Stimulated activated CD8-positive, alpha-beta memory T cell treated with anti-CD3 and anti-CD28 coated beads, Interleukin-4, amount 100 ng/mL, for 1 hour (primary cell): Measurements from ENCODE around the gene SRGAP2B.
"Not testable (repeated sequence)": the region's sequence is repeated elsewhere in the genome, so short reads cannot be mapped to it uniquely, and the experiment has no call there.

Experiments
- DNase-seq, 2 donors: peaks; one replicate each; pipeline ENCODE4 v3.0.0-alpha.2; 2020; ENCODE audit warnings: low read depth in 2 of 2, low spot score in 1 of 2

Gene SRGAP2B

GRCh38 chr1:145095284-145096057, at the start of gene SRGAP2B, which contains the start of gene FAM72D:
SRGAP2B (minus strand) TSS chr1:145095328; CDS start chr1:145092901, 2,427 bp downstream.
FAM72D (plus strand) TSS chr1:145095974; CDS start chr1:145096848, 874 bp downstream.
- not testable (repeated sequence) for DNase-seq

- not testable (repeated sequence) for DNase-seq
Observed at GRCh38 chr1:145144264-145144913, 49.3 kb upstream of the SRGAP2B start.

- DNase-seq, result not testable (repeated sequence)
Observed at GRCh38 chr1:145140549-145140948, 45.4 kb upstream of the SRGAP2B start.

GRCh38 chr1:145134476-145134875, 39.3 kb upstream of the SRGAP2B start:
- DNase-seq, result not testable (repeated sequence)

- not testable (repeated sequence) for DNase-seq
Observed at GRCh38 chr1:145128697-145129469, 33.8 kb upstream of the SRGAP2B start.

GRCh38 chr1:145127144-145127543, 32.0 kb upstream of the SRGAP2B start:
- not testable (repeated sequence) for DNase-seq

GRCh38 chr1:145125112-145125511, 30.0 kb upstream of the SRGAP2B start:
- not testable (repeated sequence) for DNase-seq

GRCh38 chr1:145123992-145124641, 29.0 kb upstream of the SRGAP2B start:
- DNase-seq, result not testable (repeated sequence)

- DNase-seq, result not testable (repeated sequence)
Observed at GRCh38 chr1:145123062-145123395, 27.9 kb upstream of the SRGAP2B start.

GRCh38 chr1:145122344-145123061, 27.4 kb upstream of the SRGAP2B start:
- DNase-seq, result not testable (repeated sequence)

- DNase-seq, result not testable (repeated sequence)
Observed at GRCh38 chr1:145119842-145120241, 24.7 kb upstream of the SRGAP2B start.

- not testable (repeated sequence) for DNase-seq
Observed at GRCh38 chr1:145115587-145116493, 20.7 kb upstream of the SRGAP2B start.

- not testable (repeated sequence) for DNase-seq
Observed at GRCh38 chr1:145114560-145115057, 19.5 kb upstream of the SRGAP2B start.

- not testable (repeated sequence) for DNase-seq
Observed at GRCh38 chr1:145112703-145113102, 17.6 kb upstream of the SRGAP2B start.

GRCh38 chr1:145111674-145112073, 16.5 kb upstream of the SRGAP2B start:
- DNase-seq, result not testable (repeated sequence)

- DNase-seq, result not testable (repeated sequence)
Observed at GRCh38 chr1:145103294-145103693, 8.2 kb upstream of the SRGAP2B start.

GRCh38 chr1:145101725-145102124, 6.6 kb upstream of the SRGAP2B start:
- DNase-seq, result not testable (repeated sequence)

GRCh38 chr1:145094655-145095211, 395 bp downstream of the SRGAP2B start:
- not testable (repeated sequence) for DNase-seq
